NCI-H524 (cell line): ENCODE results near the gene DDA1.
A peak's percentile ranks its signal among the peaks of the same experiment; 100 is the strongest.

Experiments used
- DNase-seq, 2 experiments: peaks; one replicate each; lab custom pipeline; 2025; lab: John Stamatoyannopoulos, UW

Gene DDA1

DNA sequence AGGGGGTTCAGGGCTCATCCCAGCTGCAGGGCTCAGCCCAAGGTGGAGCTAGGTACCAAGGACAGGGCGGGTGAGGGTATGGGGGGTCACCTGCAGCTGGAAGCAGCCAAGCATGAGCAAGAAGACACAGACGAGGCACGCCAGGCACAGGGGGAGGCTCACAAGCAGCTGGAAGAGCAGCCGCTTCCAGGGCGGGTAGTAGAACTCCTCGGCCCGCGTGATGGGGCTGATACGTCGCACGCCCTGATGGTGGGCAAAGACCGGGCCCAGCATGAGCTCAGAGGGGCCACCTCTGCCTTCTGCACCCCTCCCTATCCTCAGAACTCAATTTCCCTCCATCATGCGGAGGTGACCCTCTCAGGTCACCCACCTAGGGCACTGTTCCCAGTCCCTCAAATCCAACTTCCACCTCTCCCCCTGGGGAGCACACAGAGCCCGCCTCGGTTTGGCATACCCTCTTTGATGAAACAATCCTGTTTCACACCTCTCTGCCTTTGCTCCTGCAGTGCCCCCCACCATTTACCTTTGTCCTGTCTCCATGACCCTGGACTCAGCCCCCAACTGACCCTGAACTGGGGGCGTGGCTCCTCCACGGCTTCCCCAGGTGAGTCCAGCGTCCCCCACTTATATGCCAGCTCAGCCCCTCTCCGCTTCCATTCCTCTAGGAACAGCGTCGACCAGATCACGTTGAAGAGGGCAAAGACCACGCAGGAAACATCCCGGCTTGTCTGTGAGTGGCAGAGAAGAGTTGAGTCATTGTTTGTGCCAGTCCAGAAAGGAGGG lies 21.1 kb downstream of the DDA1 start:
- no peak for DNase-seq

DNA sequence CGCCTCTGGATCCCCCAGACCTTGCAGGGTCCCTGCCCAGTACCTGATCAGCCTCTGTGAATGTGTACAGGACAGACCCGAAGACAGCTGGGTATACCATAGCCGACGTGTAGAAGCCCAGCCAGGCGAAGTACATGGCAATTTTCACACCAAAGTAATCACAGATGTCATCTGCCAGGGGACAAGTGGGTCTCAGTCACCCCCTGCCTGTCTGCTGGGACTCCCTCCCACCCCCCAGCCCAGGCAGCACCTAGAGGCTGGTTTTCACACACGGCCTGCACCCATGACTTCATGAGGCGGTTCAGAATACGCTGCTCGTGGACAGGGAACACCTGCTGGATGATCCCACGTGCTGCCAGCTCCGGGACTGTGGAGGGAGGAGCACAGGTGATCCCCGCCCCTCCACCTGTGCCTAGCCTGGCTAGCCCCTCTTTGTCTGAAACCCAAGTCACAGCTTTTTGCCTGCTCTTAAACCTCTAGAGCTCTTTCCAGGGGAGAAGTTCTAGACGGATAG lies 21.7 kb downstream of the DDA1 start:
- DNase-seq, result no peak

DNA sequence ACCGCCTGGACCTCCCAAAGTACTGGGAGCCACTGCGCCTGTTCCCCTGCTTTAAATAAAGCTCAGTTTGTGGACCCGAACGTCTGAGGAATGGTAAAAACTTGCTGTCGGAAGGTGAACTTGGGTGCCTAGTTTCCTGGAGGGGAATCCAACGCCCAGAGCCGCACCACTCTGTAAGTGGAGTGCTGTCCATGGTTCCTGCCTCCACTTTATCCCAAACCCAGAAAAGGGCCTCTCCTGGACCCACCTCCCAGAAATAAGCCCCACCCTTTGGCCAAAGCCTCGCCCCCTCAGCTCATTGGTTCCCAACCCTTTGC lies 23.0 kb downstream of the DDA1 start:
- no peak for DNase-seq

DNA sequence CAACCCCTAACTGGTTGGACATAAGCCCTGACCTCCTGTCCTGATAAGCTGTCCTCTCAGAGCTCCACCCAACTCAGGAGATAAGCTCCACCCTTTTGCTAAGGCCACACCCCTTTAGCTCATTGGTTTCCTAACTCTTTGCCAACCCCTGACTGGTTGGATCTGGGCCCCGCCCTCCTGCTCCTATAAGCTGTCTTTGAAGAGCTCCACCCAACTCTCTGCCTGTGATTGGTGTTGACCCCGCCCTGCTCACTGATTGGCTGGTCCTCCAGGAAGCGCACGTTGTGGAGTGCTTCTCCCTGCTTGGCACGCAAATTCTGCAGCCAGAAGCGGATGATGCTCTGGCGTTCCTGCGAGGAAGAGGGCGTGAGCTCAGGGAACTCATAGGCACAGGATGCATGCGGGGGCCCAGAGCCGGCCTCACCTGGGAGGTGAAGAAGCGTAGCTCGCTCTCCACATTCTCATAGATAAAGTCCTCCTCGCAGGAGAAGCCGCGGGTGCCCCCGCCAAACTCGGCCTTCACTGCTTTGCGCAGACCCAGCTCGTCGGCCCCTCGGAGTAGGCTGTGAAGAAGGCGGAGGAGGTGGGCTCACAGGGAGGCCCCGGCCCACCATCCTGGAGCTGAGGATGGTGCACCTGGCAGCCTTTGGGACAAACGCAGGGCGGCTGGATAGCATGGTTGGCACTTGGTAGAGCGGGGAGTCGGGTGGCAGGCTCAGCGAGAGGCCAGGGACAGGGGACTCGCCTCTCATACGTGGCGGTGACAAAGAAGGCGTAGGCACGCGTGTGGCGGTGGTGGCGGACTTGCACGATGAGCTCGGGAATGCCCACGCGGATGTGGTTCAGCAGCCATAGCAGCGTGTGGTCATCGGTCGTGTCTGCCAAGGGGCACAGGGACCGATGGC lies 23.6 kb downstream of the DDA1 start:
- peak; percentile 32 to 48 for DNase-seq

DNA sequence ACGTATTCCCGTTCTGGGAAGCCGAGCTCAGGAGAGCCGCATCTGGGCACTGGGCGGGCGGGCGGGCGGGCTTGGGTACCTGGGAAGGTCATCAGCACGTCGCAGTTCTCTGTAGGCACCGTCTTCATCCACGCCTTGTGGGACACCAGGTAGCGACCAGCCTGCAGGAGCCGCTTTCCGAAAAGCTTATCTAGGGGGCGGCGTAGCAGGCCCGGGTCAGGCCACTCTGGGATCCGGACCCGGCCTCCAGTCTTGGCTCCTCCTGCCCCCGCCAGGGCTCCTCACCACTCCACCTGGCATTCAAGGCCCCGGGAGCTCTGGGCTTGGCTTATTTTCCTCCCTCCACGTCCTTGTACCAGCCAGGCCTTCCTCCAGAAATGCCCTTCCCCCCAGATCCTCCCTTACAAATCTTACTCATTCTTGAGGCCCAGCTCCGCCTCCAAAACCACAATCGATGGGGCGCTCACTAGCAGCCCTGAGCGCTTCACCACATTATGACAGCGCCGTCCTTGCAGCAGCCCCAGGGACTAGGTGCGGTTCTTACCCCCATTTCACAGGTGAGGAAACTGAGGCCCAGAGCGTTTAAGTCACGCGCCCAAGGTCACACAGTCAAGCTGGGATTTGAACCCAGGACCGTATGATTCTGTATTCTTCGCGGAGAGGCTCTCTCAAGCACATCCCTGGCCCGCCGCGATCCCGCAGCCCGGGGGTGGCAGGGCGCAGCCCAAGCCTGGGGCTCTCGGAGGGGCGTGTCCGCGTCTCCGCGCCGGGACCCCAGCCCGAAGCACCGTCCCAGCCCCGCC lies 24.4 kb downstream of the DDA1 start:
- DNase-seq, result no peak

DNA sequence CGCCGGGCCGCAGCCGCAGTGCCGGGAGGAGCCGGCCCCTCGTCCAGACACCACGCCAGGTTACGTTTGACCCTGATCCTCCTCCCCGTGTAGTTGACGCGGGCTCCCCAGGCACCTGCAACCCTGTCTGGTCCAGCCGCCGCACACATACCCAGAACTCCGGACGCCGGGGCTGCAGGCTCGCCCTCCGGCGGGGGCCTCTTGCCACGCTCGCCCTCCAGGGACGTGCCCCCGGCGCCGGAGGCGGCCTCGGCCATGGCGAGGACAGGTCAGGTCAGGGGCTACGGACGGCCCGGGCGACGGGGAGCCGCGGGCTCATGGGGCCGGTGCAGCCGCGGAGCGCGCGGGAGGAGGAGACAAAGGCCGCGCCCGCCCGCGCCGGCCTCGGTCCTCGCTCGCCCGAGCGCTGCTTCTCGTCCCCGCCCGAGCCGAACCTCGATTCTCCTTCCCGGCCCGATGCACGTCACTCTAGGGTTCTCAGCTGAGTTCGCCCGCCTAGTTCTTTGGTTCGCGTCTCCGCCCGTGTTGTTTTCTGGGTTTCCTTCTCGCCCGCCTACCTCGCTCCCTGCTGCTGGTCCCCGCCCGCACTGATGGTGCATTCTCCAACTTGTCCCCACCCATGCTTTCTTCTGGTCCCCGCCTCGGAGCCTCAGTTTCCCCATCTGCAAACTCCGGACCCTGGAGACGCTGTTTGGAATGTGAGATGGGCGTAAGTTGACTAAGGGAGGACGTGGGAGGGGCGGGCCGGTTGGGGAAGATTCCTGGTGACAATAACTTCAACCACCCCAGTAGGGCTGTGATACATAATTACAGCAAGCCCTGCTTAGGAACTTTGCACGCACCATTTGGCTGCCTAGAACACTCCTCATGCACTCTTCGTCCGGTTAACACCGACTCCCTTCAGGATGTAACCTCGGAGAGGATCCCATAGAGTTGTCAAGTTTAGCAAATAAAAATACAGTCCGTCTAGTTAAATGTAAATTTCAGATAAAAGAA lies 25.3 kb downstream of the DDA1 start, which contains the start of gene ANO8:
Gene ANO8 (minus strand): TSS at position 442 of the 996 bp plus-strand sequence. CDS start 185 bp downstream, at position 257.
- peak; percentile 97 to 98 for DNase-seq

DNA sequence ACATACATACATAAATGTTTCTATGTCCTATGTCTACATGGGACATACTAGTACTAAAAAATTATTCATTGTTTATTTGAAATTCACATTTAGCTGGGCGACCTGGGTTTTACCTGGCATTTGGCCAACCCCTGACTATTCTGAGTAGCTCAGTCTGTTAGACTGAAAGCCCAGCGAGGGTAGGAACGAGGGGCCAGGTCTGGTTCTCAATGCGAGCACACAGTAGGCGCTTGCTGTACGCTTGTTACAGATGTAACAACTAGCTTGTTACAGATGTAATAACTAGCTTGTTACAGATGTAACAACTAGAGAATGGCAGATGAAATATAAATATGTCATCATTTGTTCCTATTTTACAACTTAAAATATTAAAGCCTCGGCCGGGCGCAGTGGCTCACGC lies 26.2 kb downstream of the DDA1 start:
- DNase-seq, result no peak

DNA sequence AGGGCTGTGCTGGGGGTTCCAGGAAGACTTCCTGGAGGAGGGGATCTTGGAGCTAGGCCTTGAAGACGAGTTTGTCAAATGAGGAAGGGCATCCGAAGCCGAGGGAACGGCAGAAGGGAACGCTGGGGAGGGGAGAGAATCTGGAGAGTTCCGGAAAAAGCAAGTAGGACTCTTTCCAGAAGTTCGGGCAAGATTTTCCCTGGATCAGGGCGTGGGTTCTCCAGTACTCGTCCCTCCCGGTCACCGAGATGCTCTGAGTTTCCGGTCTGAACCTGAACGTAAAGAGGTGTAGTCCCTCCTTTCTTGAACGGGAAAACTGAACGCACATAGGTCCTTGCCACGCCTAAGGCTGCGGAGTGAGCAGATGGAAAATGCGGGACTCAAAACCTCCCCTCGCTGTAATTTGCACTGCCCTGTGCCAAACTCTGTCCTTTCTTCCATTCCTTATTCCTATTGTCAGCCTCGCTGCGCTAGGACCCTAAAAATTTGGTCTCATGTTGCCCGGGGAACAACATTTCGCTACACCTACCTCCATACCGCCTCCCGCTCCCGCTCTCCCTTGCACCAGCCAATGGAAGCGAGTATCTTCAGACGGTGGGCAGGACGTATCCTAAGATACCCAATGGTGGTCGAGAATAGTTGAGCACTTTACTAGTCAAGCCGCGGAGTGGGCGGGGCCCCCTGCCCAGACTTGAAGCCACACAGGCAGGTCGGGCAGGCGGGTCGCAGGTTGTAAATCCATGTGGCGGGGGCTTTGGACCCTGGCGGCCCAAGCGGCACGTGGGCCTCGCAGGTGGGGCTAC lies 27.7 kb downstream of the DDA1 start, which contains the start of gene GTPBP3:
Gene GTPBP3 (plus strand): TSS at position 682 of the 803 bp plus-strand sequence. CDS start 59 bp downstream, at position 741.
- DNase-seq, result peak; percentile 99 to 100

DNA sequence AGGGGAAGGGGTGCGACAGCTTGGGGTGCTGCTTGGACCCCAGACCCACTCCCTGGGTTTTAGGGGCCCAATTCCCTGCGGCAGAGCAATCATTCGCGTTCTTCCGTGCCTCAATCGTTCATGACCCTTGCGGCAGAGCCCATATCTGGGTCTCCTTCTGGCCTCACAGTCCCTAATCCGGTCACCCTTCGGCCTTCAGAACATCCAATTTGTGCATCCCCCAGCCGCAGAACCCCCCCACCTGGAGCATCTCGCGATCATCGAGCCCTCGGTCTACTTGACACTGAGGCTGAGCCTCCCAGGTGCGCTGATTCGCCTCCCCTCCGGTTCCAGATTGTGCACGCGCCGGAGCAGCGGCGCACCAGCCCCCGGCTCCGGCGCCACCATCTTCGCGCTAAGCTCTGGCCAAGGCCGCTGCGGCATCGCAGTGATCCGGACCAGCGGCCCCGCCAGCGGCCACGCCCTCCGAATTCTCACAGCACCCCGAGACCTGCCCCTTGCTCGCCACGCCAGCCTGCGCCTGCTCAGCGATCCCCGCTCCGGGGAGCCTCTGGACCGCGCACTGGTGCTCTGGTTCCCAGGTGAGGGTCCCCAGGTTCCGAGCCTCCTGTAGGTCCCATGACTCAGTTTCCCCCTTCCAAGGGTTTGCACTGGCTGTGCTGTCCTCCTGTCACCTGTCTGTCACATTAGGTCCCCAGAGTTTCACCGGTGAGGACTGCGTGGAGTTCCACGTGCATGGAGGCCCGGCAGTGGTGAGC lies 28.5 kb downstream of the DDA1 start:
- DNase-seq, result no peak

DNA sequence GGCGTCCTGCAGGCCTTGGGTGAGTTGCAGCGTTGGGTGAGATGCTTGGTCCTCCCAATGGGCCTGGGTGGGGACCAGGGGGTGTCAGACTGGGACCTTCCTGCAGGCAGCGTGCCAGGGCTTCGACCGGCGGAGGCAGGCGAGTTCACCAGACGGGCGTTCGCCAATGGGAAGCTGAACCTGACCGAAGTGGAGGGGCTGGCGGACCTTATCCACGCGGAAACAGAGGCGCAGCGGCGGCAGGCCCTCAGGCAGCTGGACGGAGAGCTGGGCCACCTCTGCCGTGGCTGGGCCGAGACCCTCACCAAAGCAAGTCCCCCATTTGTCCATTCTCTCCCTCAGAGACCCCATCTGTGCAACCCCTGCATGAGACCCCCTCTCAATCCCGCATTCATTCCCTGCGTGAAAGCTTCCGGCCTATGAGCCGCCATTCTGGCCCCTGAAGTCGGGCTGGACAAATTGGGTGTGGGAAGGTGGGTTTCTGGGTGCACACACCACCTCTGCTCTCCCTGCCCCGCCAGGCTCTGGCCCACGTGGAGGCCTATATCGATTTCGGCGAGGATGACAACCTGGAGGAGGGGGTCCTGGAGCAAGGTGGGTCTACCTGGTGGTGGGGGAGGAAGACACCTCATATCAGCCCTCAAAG lies 29.2 kb downstream of the DDA1 start:
- no peak for DNase-seq

DNA sequence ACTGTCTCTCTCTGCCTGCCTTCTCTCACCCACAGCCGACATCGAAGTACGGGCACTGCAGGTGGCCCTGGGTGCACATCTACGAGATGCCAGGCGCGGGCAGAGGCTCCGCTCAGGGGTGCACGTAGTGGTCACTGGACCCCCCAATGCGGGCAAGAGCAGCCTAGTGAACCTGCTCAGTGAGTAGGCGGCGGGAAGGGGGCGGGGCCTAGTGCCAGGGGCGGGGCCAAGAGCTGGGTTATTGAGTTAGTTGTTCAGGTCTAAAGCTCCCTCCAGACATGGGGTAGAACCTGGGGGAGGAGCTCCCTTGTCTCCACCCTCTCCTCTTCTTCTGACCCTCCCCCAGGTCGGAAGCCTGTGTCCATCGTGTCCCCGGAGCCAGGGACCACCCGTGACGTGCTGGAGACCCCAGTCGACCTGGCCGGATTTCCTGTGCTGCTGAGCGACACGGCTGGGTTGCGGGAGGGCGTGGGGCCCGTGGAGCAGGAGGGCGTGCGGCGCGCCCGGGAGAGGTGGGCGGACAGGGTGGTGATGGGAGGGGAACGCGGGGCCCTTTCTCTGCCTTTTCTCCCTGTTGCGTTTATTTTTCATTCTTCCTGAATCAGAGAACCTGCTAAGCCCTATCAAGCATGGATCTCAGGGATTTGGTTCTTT lies 29.9 kb downstream of the DDA1 start:
- no peak for DNase-seq

DNA sequence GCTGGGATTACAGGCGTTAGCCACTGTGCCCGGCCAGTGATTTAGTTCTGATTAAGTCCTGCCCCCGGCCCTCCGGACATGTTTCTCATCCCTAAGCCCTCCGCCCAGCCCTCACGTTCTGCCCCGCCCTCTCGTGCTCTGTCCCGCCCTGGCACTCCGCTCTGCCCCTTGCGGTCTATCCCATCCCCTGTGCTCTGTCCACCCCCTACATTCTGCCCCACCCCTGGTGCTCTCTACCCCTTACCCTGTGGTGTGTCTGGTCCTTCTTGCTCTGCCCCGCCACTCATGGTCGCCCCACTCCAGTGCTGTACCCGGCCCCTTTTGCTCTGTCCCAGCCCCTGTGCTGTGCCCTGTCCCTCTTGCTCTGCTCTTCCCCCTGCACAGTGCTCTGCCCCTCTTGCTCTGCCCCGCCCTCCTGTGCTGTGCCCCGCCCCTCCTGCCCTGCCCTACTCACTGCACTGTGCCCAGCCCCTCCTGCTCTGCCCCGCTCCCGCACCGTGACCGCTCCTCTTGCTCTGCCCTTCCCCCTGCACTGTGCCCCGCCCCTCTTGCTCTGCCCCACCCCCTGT lies 31.0 kb downstream of the DDA1 start:
- no peak for DNase-seq

DNA sequence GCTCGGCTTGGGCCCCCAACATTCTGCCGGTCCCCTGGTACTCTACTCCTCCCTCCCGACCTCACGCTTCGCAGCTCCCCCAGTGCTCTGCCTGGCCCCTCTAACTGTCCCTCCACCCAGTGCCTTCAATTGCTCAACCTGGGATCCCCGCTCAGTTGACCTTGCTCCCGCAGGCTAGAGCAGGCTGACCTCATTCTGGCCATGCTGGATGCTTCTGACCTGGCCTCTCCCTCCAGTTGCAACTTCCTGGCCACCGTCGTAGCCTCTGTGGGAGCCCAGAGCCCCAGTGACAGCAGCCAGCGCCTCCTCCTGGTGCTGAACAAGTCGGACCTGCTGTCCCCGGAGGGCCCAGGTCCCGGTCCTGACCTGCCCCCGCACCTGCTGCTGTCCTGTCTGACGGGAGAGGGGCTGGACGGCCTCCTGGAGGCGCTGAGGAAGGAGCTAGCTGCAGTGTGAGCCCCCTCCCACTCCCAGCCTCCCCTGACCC lies 31.6 kb downstream of the DDA1 start:
- DNase-seq, result no peak

DNA sequence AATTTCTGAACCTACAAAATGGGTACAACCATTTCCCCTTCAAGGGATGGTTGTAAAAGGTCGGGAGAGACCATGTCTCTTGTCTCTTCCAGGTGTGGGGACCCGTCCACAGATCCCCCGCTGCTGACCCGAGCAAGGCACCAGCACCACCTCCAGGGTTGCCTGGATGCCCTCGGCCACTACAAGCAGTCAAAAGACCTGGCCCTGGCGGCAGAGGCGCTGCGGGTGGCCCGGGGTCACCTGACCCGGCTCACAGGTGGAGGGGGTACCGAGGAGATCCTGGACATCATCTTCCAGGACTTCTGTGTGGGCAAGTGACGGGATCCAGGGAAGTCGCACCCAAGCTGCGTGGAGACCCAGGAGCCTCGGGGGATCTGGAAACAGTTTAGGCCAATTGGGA lies 32.0 kb downstream of the DDA1 start:
- DNase-seq, result no peak

DNA sequence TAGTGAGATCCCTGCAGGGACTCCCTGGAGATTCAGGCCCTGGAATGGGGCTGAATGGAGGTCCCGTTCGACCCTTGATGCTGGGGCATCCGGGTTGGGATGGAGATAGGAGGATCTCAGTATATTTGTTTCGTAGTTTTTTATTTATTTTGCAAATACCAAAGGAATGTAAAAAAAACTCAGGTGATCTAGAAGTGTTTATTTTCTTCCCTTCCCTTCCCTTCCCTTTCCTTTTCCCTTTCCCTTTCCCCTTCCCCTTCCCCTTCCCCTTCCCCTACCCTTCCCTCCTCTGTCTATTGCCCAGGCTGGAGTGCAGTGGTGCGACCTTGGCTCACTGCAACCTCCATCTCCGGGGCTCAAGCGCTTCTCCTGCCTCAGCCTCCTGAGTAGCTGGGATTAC lies 32.5 kb downstream of the DDA1 start:
- no peak for DNase-seq

DNA sequence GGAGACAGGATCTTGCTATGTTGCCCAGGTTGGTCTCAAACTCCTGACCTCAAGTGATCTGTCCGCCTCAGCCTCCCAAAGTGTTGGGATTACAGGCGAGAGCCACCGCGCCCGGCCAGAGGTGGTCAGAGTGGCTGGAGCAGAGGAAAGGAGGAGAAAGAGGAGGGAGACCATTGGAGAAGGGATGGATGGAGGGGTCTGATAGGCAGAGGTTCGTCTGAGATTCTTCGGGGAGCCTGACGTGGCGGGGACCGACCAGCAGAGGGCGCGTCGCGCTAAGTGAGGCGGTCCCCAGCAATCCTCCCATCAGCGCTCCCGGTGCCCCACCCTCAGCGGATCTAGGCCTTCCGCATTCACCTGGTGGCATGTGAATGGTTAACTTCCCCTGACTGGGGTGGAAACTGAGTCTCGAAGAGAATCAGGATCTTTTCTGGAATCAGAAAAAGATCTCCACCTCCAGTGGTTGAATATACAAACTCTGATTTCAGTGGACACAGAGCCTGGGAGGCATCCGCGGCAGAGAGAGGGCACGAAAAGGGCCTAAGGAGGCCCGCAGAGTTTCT lies 36.8 kb downstream of the DDA1 start:
- peak; percentile 14 to 66 for DNase-seq

DNA sequence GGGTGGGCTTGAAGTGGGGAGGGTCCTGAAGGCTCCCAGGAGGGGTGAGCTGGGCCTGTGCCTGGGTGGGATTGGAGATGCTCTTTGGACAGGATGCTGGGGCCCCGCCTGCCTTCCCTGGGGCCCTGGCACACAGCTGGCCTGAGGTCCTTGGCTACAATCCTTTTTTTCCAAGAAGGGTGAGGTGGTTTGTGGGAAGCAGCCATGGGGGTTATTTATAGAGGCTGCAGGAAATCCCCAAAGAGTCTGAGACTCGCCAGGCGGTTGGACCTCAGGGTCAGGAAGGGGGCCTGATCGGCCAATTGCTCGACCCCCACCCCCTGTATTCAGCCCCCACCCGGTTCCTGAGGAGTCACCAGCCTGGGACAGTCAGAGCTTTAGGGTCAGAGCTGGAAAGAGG lies 38.0 kb downstream of the DDA1 start:
- DNase-seq, result no peak
